Stimulated activated CD4-positive, alpha-beta T cell treated with anti-CD3 and anti-CD28 coated beads, Interleukin-12 subunit alpha, Interleukin-12 subunit beta, amount 100 ng/mL, for 24 hours (primary cell): ENCODE measurements around the gene EML5.

ENCODE experiments used
- DNase-seq, 2 experiments: peaks; one replicate each; pipeline ENCODE4 v3.0.0-alpha.2; 2020; ENCODE audit warnings: low read depth in 2 of 2

The EML5 gene

DNA sequence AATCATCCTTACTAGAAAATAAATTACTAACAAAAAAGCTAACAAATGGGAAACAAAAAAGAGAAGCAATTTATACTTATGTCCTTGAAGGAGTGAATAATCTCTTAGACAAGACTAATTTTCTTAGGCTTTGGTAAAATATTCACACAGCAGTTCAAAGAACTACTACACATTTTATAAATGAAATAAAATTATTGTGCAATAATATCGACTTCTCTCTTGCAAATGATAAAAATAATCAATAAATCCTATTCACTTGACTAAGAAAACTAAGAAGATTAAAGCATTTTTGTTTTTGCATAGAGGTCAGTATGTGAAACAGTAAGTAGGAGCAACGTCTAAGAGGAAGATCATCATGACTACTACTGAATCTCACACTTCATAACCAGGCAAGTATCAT is 82.0 kb downstream of the EML5 start:
- DNase-seq = no peak

DNA sequence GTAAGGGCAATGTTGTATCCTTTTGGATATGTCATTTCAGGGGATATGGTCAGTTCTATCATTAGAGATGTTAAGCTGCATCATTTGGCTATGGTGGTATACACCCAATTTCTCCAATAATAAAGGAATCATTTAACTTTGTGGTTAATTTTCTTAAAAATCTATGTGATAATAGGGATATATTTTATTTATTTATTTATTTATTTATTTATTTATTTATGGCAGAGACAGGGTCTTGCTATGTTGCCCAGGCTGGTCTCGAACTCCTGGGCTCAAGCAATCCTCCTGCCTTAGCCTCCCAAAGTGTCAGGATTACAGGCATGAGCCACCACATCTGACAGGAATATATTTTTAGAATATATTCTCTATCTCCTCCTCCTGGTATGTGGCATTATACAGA is 85.7 kb downstream of the EML5 start:
- DNase-seq = no peak

DNA sequence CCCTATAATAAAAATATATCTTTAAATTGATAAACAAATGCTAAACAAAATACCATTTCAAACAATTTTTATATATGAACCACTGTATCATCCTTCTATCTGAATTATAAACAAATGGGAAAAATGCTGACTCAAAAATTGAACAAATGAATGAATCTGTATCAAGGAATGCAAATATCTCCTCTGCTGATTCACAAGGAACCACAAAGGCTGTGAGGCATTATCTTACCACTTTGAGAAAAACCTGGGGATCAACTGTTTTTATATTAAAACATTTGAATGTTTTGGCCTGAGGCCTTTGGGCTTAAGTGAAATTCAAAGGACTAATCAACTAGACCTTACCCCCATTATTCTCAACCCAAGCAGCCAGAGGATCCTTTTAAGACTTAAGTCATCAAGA is 86.3 kb downstream of the EML5 start:
- no peak for DNase-seq

DNA sequence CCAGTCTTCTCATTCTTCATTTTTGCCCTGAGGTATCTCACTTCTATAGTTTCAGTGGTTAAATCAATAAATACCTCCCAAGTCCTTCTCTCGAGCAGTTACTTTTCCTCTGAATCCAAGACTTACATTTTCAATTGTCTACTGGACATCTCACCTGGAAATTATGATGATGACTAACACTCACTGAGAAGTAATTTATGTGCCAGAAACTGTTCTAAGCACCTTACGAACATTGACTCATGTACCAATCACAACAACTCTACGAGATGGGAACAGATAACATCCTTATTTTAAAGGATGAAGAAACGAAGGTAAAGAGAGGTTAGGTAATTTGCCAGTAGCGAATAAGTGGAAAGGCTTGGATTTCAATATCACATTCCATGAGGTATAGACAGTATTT is 94.1 kb downstream of the EML5 start:
- no peak for DNase-seq

DNA sequence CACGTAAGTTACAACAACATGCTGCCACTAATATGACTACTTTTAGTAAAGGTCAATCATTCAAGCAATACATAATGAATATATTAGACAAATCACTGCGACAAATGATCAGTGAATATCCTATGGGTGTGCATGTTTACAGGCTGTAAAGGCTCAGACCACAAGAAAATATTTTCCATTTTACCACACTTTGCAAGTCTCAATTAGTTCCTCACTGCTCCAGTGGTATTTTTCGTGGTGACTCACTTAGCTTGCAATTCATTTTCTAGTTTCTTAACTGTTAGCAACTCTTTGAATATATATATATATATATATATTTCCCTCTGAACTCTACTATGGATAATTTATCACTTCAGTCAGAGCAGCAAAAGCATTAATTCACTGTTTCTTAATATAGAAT is 96.9 kb downstream of the EML5 start:
- DNase-seq = no peak

DNA sequence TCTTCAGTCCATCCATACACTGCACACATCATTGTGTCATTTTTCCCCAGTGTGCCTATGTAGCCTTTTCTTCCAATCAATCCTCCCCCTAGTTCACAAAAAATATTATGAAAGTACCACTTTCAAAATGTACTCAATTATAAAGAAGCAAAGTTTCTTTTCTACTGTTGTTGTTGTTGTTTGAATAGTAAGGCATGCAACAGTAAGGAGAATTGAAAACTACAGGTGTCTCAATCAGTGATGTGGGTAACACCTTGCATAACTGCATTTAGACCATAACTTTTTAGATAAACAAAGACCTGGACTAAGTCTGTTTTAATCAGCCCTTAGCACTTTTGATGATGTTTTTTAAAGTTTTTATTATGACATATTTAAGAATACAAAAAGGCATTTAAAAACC is 104.4 kb downstream of the EML5 start:
- no peak for DNase-seq

DNA sequence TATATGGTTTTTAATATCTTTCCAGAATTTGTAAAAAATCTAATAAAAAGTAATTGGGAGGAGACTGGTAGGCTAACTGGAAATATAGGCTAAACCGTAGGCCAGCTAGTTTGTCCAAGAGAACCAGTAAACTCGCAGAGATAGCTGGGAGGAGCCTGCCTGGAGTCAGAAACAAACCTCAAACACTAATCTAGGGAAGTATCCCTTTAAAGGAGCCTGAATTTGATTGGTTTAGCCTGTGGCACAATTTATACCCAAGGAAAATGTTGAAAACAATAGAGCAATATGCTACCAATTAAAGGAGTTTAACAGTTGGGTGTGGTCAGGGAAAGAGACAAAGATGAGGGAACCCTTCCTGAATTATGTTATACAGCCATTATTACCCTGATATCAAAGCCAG is 109.6 kb downstream of the EML5 start:
- no peak for DNase-seq

DNA sequence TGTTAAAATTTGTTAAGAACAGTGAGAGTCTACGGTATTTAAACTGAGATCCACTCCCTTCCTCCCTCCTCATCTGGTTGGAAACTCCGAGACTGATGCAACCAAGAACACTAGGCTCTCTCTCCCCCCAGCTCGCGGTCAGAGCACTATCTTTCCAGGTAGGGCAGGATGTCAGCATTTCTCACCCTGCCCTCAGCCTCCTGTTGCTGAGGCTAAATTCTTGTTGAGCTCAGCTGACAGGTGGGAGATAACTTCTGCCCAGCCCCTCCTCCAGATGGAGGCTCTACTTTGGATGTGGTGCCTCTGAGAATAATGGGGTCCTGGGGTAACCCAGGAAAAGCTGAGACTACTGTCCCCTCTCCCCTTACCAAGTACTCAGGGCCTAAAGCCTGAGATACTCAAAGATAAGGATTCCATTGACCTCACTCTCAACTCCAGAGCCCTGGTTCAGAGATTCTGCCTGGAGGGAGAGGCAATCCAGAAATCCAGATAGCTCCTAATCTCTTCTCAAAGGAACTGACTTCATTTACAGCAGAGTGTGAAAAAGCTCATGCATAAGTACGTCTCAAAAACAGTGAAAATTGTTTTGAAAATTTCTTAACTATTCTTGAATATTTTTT is 110.1 kb downstream of the EML5 start:
- no peak for DNase-seq

DNA sequence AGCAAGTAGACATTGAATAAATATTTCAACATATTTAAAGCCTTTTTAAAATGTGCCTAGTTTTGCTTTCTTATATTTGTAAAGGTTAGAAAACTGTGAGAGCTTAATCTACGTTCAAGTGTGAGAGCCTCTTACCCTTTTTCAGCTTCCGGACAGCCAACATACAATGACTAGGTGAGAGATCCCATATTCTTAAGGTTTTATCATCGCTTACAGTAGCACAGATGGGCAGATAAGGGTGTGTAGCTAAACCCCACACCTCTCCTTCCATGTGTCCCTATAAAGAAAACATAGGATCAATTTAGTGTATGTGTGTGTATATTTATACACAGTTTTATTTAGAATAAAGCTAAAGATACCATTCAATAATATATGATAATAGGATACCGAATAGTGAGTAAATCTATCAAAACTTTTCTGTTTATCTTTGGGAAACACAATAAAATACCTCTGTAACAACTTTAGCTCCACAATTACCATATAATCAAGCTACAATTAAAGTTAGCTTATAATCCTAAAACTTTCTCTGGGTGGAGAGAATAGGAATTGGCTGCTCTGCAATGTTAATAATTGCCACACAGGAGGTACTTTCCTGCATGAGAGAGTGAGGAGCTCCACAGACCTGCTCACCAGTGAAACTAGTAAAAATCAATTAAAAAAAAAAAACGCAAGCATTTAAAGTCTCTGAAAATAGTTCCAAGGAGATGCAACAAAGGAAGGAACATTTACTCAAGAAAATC is 110.8 kb downstream of the EML5 start:
- no peak for DNase-seq

DNA sequence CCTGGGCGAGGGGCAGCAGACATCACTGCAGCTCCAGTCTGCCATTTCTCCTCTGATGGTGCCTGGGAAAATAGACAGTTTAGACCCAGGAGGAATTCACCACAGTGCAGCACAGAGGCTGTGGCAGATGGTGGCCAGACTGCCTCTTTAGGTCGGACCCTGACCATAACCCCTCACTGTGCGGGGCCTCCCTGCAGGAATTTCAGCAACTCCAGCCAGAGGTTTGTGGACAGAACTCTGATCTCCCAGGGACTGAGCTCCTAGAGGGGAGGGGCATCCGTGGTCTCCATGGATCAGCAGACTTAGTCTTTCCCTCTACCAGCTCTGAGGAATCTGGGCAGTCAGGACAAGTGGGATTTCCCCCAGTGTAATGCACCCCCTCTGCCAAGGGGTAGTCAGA is 123.4 kb downstream of the EML5 start:
- no peak for DNase-seq

DNA sequence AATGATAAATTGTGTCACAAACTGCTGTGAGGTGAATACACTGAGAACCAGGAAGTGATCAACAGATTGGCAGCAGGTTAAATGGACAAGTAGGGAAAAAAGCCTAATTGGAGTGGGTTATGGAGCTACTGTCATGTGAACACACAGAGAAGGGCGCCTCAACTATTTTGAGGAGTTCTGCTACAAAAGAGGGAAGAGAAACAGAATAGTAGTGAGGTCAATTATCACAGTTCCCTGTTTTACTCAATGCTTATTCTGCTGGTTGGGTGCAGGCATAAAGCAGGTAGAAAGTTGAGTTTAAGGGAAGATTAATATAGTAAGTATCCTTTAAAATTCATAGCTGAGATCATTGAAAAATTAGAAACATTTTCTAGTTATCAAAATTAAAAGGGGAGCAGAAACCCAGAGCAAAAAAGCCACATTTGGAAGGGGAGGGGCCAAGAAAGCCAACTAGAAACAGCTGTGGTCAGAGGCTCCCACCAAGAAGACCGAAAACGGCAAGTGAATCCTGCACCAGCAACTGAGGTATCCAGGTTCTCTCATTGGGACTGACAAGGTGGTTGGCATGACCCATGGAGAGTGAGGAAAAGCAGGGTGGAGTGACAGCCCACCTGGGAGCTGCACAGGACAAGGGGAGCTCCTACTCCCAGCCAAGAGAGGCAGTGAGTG is 124.2 kb downstream of the EML5 start:
- no peak for DNase-seq

DNA sequence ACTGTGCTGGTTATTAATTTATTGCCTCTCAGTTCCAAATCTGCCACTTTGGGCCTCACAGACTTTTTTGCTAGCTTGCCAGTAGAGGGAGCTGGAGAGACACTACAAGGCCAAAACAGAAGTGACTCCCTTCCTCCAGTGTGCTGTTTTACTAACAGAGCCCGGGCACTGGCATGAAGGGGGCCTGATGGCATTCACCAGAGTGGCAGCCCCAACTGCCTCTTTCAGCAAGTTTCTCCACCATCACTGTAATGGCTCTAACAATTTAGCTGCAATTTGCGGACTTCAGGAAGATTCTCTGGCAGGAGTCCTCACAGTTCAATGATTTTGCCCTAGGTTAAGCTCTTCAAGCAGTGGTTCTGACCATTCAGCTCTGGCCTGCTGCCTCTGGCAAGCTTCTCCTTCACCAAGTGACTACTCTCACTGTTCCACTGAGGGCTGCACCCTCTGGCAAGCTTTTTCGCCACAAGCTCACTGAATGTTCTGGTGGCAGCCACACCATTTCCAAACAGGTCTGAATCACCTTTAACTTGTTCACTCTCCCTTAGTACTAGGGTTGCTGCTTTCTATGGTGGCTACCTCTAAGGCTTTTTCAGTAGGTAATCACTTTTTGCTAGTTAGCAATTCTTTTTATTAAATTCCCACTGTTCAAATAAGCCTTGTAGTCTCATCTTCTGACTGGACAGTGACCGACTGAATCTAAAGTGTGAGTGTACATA is 125.0 kb downstream of the EML5 start:
- peak; percentile 3 to 11 for DNase-seq

DNA sequence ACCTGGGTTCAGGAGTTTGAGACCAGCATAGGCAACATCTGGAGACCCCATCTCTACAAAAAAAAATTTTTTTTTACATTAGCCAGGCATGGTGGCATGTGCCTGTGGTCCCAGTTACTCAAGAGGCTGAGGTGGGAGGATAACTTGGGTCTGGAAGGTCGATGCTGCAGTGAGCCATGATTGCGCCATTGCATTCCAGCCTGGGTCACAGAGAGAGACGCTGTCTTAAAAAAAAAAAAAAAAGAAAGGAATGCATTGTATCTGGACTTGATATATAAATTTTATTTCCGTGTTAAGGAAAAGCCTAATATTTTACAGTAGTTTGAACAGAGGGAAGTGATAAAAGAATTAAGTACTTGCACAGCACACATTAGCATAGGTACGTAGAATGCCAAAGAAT is 132.7 kb downstream of the EML5 start:
- DNase-seq = no peak

DNA sequence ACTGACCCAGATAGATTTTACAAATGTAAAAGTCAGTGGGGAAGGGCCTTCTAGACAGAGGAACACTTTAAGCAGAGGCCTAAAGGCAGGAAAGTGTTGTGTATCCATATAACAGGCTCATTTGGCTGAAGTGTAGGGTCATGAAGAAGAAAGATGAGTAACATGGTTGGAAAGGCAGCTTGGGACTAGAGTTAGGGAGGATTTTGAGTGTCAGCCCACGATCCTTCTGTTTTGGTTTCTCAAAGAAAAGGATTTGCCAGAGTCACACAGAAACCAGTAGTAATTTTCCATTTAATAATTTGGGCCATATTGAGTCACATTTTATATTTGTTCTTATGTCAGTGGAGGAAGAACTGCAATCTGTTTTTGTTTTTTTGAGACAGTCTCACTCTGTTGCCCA is 153.5 kb downstream of the EML5 start:
- DNase-seq = no peak

DNA sequence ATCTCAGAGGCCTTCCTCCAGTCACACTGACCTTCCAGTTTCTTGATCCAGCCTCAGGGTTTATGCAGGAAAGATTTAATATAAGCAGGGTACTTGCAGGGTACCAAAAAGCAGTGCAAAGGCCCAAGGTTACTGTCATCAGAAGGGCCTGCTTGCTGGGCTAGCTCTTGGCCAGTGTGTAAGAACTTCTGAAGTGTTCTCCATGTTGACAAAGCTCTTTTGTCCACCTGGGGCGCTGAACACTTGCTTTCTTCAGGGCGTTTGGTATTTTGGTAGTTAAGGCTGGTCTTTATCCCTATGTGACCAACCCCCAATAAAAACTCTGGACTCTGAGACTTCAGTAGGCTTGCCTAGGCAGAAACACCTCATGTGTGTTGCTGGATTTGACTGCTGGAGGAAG is 160.2 kb downstream of the EML5 start:
- no peak for DNase-seq

DNA sequence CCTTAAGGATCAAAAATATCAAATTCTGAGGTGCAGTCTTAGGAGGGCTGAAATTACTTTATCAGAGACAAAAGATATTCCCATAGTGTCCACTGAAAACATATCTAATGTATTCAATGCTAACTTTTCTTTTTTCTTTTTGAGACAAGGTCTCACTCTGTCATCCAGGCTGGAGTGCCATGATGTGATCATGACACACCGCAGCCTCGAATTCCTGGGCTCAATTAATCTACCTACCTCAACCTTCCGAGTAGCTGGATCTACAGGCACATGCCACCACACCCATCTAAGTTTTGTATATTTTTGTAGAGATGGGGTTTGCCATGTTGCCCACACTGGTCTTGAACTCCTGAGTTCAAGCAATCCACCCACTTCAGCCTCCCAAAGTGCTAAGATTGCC is 161.7 kb downstream of the EML5 start:
- no peak for DNase-seq

DNA sequence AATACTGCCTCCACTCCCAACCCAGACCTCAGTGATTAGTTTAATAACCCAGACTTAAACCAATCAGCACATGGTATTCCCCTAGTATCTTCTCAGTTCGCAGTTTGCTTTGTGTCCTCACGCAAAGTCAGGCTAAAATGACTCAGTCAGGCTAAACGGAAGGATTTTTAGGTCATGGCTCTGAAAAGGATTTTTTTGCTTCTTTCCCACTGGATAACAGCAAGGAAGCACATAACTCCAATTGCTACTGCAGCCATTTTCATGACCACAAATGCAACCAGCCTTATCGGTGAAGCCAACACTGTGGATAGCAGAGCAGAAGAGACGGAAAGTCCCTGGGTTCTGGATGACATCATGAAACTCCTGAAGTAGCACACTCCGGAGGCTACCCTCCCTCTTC is 162.2 kb downstream of the EML5 start:
- DNase-seq = no peak

DNA sequence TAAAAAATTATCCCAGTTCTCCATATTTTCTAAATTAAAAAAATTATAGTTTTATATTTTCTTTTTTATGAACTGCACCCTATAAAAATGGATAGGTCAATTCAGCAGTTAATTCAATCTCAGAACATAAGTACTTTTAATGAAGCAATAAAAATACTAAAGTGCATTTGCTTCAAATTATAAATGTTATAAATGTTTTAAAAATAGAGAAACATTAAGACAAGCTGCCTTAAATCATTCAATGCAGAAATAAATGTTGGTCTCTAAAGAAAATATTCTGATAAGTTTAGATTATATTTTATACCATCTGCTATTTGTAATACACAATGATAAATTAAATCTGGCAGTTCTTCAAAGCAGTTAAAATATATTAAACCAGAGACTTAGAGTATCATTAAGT is 164.3 kb downstream of the EML5 start:
- DNase-seq = no peak

DNA sequence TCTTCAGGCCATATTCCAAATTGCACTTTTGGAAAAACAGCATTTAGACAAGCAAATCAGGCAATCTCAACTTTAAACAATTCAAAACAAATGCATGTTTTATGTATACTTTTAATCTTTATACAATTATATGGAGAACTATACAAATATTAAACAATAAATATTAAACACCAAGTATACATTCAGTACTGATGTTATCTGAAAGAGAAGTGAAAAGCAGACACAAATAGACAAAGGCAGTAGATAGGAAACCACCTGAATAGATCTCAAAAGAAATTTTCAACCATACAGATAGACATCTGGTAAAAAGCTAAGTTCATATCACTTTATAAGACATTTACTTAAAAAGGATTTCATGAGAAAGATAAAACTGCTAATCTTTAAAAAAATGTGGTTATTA is 164.7 kb downstream of the EML5 start:
- DNase-seq = no peak

DNA sequence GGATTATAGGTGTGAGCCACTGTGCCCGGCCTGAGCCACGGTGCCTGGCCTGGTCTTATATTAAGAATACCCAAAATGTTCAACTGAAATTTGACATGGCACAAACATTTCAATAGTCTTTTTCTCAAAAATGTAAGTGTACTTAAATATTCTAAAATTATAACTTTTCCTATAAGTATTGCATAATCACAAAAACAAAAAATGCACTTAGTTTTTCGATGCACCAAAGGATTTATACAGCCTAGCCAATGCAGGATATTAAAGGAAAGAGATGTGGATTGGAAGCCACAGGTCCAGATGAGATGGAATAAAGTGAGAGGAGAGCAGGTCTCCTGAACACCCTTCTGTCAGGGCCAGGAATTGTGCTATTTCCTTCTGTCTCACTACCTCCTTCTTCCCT is 167.1 kb downstream of the EML5 start:
- no peak for DNase-seq

DNA sequence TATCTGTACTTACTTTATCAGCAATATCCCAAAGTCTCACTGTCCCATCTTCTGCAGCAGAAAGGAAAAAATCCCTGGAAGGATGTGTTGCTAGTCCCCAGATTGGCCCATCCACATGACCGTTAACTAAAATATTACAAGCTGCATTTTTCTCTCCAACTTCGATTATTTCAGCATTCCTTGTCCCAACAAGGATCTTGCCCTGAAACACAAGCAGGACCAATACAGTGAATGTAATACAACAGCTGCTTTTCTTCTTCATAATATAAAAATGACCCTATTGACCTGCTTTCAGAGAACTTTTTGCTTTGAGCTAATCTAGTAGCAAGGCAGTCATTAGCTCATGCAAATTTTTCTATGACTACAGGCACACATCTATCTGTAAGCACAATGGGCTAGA is 171.7 kb downstream of the EML5 start:
- no peak for DNase-seq

DNA sequence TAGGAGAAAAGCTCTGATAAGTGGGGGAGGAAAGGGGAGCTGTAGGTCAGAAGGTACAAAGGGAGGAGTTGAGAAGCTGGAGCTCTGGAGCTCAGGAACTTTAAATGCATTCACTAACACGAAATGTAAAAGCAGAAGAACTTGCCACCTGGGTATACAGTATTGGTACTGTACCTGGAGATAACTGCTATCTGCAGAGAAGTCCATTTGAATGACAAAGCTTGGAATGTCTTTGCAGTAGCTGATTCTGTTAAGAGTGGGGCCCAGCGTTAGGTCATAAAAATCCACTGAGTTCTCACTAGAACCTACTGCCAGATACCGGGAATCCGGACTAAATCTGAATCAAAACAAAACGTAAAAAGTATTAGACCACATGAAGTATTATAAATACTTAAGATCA is 174.3 kb downstream of the EML5 start:
- DNase-seq = no peak

DNA sequence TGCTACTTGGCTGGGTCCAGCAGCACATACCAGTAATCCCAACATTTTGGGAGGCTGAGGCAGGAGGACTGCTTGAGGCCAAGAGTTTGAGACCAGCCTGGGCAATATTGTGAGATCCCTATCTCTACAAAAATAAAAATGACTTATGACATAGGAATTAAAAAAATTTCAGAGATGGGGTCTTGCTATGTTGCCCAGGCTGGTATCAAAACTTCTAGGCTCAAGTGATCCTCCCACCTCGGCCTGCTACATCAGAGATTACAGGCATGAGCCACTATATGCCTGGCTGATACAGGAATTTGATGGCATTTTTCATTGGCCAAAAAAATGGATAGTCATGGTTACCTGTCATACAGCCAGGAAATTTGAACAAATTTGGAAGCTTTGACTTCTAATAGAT is 175.3 kb downstream of the EML5 start:
- DNase-seq = no peak
